ENCODE data around the gene AHSA1.

Gene AHSA1

GRCh38 chr14:77458249-77458950 is 507 bp downstream of the AHSA1 start:
- peaks cover 38% of the 10 kb centered on the region for H3K79me2 ChIP-seq
- H2AFZ ChIP-seq = peak overlapping the region; percentile 98
- peak overlapping the region; percentile 61 for H3K9ac ChIP-seq
- H3K9me3 ChIP-seq (ENCODE audit: control insufficient read depth, low read length) = no peaks in the 10 kb centered on the region
- peaks cover 14% of the 10 kb centered on the region for H3K4me1 ChIP-seq
- peak overlapping the region; percentile 94 for H3K27ac ChIP-seq
- peak overlapping the region; percentile 66 for H3K4me2 ChIP-seq (ENCODE audit: low read length)
- no peak for TF ChIP-seq CTCF (IDR thresholded peaks at IDR 0.05)
- H3K27me3 ChIP-seq (ENCODE audit: control insufficient read depth, insufficient read depth, low read length) = no peaks in the 10 kb centered on the region
- H3K4me3 ChIP-seq (ENCODE audit: low read depth, low read length) = peak overlapping the region; percentile 99
- H3K36me3 ChIP-seq (ENCODE audit: control insufficient read depth, insufficient read depth, low read length) = no peaks in the 10 kb centered on the region

DNA sequence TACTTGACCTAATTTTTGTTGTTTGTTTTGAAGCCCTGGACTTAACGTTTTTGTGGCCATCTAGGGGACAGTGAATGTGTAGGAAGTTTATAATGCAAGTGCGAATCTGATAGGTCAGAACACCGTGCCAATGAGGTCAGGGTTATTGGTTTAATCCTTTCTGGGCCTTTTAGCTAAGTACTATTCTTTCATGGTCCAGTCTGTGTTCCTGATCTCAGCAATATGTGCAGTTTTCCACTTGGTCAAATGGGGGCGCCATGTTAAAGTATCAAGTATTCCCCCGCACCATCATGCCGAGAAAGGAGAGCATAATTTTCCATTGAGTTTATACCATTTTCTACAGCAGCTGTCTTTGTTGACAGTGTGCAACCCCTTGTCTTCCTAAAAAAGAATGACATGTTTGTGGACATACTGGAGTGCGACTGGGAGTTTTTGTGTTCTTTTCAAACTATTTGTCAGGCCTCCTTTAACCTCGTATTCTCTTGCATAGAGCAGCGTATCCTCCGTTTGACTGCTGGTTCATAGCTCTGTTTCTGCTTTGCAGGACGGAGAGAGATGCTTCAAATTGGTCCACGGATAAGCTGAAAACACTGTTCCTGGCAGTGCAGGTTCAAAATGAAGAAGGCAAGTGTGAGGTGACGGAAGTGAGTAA is 1.3 kb downstream of the AHSA1 start:
- peaks cover 14% of the 10 kb centered on the region for H3K4me1 ChIP-seq
- no peaks in the 10 kb centered on the region for H3K27me3 ChIP-seq (ENCODE audit: control insufficient read depth, insufficient read depth, low read length)
- H3K79me2 ChIP-seq = peaks cover 38% of the 10 kb centered on the region
- H2AFZ ChIP-seq = no peak overlapping the region
- peak; percentile 22 for TF ChIP-seq CTCF (IDR thresholded peaks at IDR 0.05)
- H3K4me3 ChIP-seq (ENCODE audit: low read depth, low read length) = peak overlapping the region; percentile 99
- H3K4me2 ChIP-seq (ENCODE audit: low read length) = peak overlapping the region; percentile 66
- peak overlapping the region; percentile 94 for H3K27ac ChIP-seq
- no peaks in the 10 kb centered on the region for H3K9me3 ChIP-seq (ENCODE audit: control insufficient read depth, low read length)
- no peaks in the 10 kb centered on the region for H3K36me3 ChIP-seq (ENCODE audit: control insufficient read depth, insufficient read depth, low read length)
- no peak overlapping the region for H3K9ac ChIP-seq

DNA sequence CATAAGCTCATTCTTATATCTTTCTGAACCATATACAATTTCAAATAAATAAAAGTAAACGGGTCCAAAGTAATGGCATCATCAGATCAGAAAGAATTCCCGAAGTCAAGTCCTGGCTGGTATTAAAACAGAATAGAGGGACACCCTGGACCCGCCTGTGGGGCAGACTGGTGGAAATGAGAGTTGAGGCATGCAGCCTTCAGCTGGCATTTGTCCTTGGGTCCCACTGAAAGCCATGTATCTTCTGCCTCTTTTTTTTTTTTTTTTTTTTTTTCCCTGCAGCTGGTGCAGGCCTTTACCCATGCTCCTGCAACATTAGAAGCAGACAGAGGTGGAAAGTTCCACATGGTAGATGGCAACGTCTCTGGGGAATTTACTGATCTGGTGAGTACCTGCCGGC is 9.9 kb downstream of the AHSA1 start:
- H3K4me3 ChIP-seq (ENCODE audit: low read depth, low read length) = no peak overlapping the region
- H3K36me3 ChIP-seq (ENCODE audit: control insufficient read depth, insufficient read depth, low read length) = no peaks in the 10 kb centered on the region
- no peaks in the 10 kb centered on the region for H3K4me1 ChIP-seq
- H3K4me2 ChIP-seq (ENCODE audit: low read length) = no peak overlapping the region
- TF ChIP-seq CTCF (IDR thresholded peaks at IDR 0.05) = no peak
- no peak overlapping the region for H3K27ac ChIP-seq
- H3K9ac ChIP-seq = no peak overlapping the region
- no peaks in the 10 kb centered on the region for H3K79me2 ChIP-seq
- H2AFZ ChIP-seq = no peak overlapping the region
- H3K27me3 ChIP-seq (ENCODE audit: control insufficient read depth, insufficient read depth, low read length) = no peaks in the 10 kb centered on the region
- H3K9me3 ChIP-seq (ENCODE audit: control insufficient read depth, low read length) = no peaks in the 10 kb centered on the region

DNA sequence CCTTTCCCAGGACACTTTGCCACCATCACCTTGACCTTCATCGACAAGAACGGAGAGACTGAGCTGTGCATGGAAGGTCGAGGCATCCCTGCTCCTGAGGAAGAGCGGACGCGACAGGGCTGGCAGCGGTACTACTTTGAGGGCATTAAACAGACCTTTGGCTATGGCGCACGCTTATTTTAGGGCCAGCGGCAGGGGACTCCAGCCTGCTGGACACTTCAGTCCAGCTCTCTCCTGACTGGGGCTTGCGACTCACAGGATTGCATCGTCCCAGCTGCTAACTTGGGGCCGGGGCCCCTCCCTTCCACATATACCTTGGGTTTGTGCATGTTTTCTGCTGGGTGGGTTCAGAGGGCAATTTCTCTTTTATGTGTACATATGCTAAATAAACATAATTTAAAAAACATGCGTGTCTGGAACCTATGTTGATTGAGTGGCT is 11.2 kb downstream of the AHSA1 start:
- no peak overlapping the region for H3K4me3 ChIP-seq (ENCODE audit: low read depth, low read length)
- H3K79me2 ChIP-seq = no peaks in the 10 kb centered on the region
- no peak overlapping the region for H2AFZ ChIP-seq
- no peaks in the 10 kb centered on the region for H3K9me3 ChIP-seq (ENCODE audit: control insufficient read depth, low read length)
- H3K27me3 ChIP-seq (ENCODE audit: control insufficient read depth, insufficient read depth, low read length) = no peaks in the 10 kb centered on the region
- no peak overlapping the region for H3K4me2 ChIP-seq (ENCODE audit: low read length)
- no peak overlapping the region for H3K9ac ChIP-seq
- H3K4me1 ChIP-seq = no peaks in the 10 kb centered on the region
- no peak for TF ChIP-seq CTCF (IDR thresholded peaks at IDR 0.05)
- no peaks in the 10 kb centered on the region for H3K36me3 ChIP-seq (ENCODE audit: control insufficient read depth, insufficient read depth, low read length)
- H3K27ac ChIP-seq = no peak overlapping the region
